ENCODE data around the gene OR4X1. TPM values are rescaled to one million over a fixed set of nuclear protein-coding genes. Genes with fewer than 3 reads are reported as not detected.
"Not testable (repeated sequence)": the region's sequence is repeated elsewhere in the genome, so short reads cannot be mapped to it uniquely, and the experiment has no call there.

Gene OR4X1
- total and polyA plus RNA-seq, 4 donors = not detected

DNA sequence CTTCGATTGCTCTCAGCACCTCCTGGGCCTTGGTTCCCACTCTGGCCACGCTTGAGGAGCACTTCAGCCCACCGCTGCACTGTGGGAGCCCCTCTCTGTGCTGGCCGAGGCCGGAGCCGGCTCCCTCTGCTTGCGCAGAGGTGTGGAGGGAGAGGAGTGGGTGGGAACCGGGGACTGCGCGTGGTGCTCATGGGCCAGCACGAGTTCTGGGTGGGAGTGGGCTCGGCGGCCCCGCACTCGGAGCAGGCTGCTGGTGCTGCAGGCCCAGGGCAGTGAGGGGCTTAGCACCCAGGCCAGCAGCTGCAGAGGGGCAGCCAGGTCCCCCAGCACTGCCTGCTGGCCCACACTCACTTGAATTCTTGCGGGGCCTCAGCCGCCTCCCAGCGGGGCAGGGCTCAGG is 34.9 kb upstream of the OR4X1 start:
- Histone ChIP-seq H3K4me3 (ENCODE audit: low read depth in 1 of 3, low read length in 3 of 3) (no peak overlapping the region), H3K27ac (ENCODE audit: low read depth in 1 of 2, low read length in 2 of 2) (no peak overlapping the region), H3K9me3 (ENCODE audit: control insufficient read depth in 4 of 4, low read length in 3 of 4) (peaks cover 0 to 2% (median 0%) of the 10 kb centered on the region in 4 donors), H3K27me3 (ENCODE audit: control insufficient read depth in 4 of 4, insufficient read depth in 4 of 4, low read length in 3 of 4) (peaks cover 0 to 2% (median 0%) of the 10 kb centered on the region in 4 donors), H3K9ac (ENCODE audit: low read depth in 1 of 2, low read length in 2 of 2) (no peak overlapping the region), H3K36me3 (ENCODE audit: control insufficient read depth in 4 of 4, insufficient read depth in 3 of 4, low read depth in 1 of 4, low read length in 3 of 4) (no peaks in the 10 kb centered on the region), H3K4me1 (ENCODE audit: control insufficient read depth in 4 of 4, insufficient read depth in 4 of 4, low read length in 3 of 4) (no peaks in the 10 kb centered on the region)
- WGBS = 89% methylated on average over 18 of the region's 18 CpGs
- no peak for DNase-seq (ENCODE audit: low spot score)
- TF ChIP-seq FOXA2 (IDR thresholded peaks at IDR 0.05) (no peak), FOXA1 (IDR thresholded peaks at IDR 0.05) (no peak), GABPA (IDR thresholded peaks at IDR 0.05 in 1 of 2, conservative IDR thresholded peaks at IDR 0.05 in 1 of 2) (no peak), HNF4G (IDR thresholded peaks at IDR 0.05) (no peak), SP1 (IDR thresholded peaks at IDR 0.05) (no peak), RXRA (IDR thresholded peaks at IDR 0.05) (no peak), NR2F2 (IDR thresholded peaks at IDR 0.05) (no peak), HNF4A (conservative IDR thresholded peaks at IDR 0.05) (no peak), TAF1 (conservative IDR thresholded peaks at IDR 0.05) (no peak)
- TF ChIP-seq, protein P1, sequence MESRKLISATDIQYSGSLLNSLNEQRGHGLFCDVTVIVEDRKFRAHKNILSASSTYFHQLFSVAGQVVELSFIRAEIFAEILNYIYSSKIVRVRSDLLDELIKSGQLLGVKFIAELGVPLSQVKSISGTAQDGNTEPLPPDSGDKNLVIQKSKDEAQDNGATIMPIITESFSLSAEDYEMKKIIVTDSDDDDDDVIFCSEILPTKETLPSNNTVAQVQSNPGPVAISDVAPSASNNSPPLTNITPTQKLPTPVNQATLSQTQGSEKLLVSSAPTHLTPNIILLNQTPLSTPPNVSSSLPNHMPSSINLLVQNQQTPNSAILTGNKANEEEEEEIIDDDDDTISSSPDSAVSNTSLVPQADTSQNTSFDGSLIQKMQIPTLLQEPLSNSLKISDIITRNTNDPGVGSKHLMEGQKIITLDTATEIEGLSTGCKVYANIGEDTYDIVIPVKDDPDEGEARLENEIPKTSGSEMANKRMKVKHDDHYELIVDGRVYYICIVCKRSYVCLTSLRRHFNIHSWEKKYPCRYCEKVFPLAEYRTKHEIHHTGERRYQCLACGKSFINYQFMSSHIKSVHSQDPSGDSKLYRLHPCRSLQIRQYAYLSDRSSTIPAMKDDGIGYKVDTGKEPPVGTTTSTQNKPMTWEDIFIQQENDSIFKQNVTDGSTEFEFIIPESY (IDR thresholded peaks at IDR 0.05) = no peak
- TF ChIP-seq, protein P2, sequence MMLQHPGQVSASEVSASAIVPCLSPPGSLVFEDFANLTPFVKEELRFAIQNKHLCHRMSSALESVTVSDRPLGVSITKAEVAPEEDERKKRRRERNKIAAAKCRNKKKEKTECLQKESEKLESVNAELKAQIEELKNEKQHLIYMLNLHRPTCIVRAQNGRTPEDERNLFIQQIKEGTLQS (IDR thresholded peaks at IDR 0.05) = no peak
- TF ChIP-seq, protein P3, sequence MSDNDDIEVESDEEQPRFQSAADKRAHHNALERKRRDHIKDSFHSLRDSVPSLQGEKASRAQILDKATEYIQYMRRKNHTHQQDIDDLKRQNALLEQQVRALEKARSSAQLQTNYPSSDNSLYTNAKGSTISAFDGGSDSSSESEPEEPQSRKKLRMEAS (IDR thresholded peaks at IDR 0.05) = no peak

DNA sequence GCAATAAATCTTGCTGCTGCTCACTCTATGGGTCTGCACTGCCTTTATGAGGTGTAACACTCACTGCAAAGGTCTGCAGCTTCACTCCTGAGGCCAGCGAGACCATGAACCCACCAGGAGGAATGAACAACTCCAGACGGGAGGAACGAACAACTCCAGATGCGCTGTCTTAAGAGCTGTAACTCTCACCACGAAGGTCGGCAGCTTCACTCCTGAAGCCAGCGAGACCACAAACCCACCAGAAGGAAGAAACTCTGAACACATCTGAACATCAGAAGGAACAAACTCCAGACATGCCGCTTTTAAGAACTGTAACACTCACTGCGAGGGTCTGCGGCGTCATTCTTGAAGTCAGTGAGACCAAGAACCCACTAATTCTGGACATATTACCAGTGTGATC is 33.6 kb upstream of the OR4X1 start:
- not testable (repeated sequence) for H3K27me3 ChIP-seq (ENCODE audit: control insufficient read depth in 4 of 4, insufficient read depth in 4 of 4, low read length in 3 of 4); H3K4me3 ChIP-seq (ENCODE audit: low read depth in 1 of 3, low read length in 3 of 3); H3K9ac ChIP-seq (ENCODE audit: low read depth in 1 of 2, low read length in 2 of 2); H3K4me1 ChIP-seq (ENCODE audit: control insufficient read depth in 4 of 4, insufficient read depth in 4 of 4, low read length in 3 of 4); DNase-seq (ENCODE audit: low spot score); H3K36me3 ChIP-seq (ENCODE audit: control insufficient read depth in 4 of 4, insufficient read depth in 3 of 4, low read depth in 1 of 4, low read length in 3 of 4); H3K27ac ChIP-seq (ENCODE audit: low read depth in 1 of 2, low read length in 2 of 2); H3K9me3 ChIP-seq (ENCODE audit: control insufficient read depth in 4 of 4, low read length in 3 of 4)
- WGBS = 84% methylated on average over 11 of the region's 11 CpGs

DNA sequence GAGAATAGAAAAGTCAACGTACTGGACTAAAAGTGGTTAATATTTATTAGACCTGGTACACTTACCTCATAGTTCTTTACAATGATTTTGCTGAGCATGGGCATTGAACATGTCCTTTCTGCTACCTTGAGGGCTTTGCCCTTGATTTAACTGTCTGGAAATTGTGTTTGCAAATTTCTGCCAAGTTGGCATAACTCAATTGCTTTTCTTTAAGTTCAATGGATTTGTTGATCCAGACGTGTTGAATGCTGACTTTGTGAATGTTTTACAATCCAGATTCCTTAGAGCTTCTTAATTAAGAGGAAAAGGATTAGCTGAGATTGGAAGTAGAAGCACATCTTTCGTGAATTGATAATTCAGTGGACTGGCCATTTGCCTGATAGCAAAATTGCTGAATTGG is 25.9 kb upstream of the OR4X1 start:
- Histone ChIP-seq H3K4me3 (ENCODE audit: low read depth in 1 of 3, low read length in 3 of 3) (no peak overlapping the region), H3K4me1 (ENCODE audit: control insufficient read depth in 4 of 4, insufficient read depth in 4 of 4, low read length in 3 of 4) (no peaks in the 10 kb centered on the region), H3K27me3 (ENCODE audit: control insufficient read depth in 4 of 4, insufficient read depth in 4 of 4, low read length in 3 of 4) (peaks cover 0 to 6% (median 2%) of the 10 kb centered on the region in 4 donors), H3K36me3 (ENCODE audit: control insufficient read depth in 4 of 4, insufficient read depth in 3 of 4, low read depth in 1 of 4, low read length in 3 of 4) (no peaks in the 10 kb centered on the region), H3K9me3 (ENCODE audit: control insufficient read depth in 4 of 4, low read length in 3 of 4) (peaks cover 0 to 6% (median 0%) of the 10 kb centered on the region in 4 donors), H3K9ac (ENCODE audit: low read depth in 1 of 2, low read length in 2 of 2) (no peak overlapping the region), H3K27ac (ENCODE audit: low read depth in 1 of 2, low read length in 2 of 2) (no peak overlapping the region)
- WGBS = 39% methylated on average over 3 of the region's 3 CpGs
- TF ChIP-seq, protein P1 (IDR thresholded peaks at IDR 0.05) = no peak
- TF ChIP-seq GABPA (IDR thresholded peaks at IDR 0.05 in 1 of 2, conservative IDR thresholded peaks at IDR 0.05 in 1 of 2) (no peak), RAD21 (IDR thresholded peaks at IDR 0.05) (no peak), YY1 (IDR thresholded peaks at IDR 0.05) (no peak), SP1 (IDR thresholded peaks at IDR 0.05) (no peak), EGR1 (IDR thresholded peaks at IDR 0.05; ENCODE audit: low read depth in 2 of 2) (no peak), FOXA2 (IDR thresholded peaks at IDR 0.05) (no peak)
- TF ChIP-seq, protein P3 (IDR thresholded peaks at IDR 0.05) = no peak
- TF ChIP-seq, protein P4, sequence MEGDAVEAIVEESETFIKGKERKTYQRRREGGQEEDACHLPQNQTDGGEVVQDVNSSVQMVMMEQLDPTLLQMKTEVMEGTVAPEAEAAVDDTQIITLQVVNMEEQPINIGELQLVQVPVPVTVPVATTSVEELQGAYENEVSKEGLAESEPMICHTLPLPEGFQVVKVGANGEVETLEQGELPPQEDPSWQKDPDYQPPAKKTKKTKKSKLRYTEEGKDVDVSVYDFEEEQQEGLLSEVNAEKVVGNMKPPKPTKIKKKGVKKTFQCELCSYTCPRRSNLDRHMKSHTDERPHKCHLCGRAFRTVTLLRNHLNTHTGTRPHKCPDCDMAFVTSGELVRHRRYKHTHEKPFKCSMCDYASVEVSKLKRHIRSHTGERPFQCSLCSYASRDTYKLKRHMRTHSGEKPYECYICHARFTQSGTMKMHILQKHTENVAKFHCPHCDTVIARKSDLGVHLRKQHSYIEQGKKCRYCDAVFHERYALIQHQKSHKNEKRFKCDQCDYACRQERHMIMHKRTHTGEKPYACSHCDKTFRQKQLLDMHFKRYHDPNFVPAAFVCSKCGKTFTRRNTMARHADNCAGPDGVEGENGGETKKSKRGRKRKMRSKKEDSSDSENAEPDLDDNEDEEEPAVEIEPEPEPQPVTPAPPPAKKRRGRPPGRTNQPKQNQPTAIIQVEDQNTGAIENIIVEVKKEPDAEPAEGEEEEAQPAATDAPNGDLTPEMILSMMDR (IDR thresholded peaks at IDR 0.05; ENCODE audit: low read depth, low read length, missing input control) = no peak
- TF ChIP-seq, protein P2 (IDR thresholded peaks at IDR 0.05) = no peak
- TF ChIP-seq, protein P5, sequence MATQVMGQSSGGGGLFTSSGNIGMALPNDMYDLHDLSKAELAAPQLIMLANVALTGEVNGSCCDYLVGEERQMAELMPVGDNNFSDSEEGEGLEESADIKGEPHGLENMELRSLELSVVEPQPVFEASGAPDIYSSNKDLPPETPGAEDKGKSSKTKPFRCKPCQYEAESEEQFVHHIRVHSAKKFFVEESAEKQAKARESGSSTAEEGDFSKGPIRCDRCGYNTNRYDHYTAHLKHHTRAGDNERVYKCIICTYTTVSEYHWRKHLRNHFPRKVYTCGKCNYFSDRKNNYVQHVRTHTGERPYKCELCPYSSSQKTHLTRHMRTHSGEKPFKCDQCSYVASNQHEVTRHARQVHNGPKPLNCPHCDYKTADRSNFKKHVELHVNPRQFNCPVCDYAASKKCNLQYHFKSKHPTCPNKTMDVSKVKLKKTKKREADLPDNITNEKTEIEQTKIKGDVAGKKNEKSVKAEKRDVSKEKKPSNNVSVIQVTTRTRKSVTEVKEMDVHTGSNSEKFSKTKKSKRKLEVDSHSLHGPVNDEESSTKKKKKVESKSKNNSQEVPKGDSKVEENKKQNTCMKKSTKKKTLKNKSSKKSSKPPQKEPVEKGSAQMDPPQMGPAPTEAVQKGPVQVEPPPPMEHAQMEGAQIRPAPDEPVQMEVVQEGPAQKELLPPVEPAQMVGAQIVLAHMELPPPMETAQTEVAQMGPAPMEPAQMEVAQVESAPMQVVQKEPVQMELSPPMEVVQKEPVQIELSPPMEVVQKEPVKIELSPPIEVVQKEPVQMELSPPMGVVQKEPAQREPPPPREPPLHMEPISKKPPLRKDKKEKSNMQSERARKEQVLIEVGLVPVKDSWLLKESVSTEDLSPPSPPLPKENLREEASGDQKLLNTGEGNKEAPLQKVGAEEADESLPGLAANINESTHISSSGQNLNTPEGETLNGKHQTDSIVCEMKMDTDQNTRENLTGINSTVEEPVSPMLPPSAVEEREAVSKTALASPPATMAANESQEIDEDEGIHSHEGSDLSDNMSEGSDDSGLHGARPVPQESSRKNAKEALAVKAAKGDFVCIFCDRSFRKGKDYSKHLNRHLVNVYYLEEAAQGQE (IDR thresholded peaks at IDR 0.05) = no peak
- DNase-seq (ENCODE audit: low spot score) = no peak
